HepG2 (cell line): ENCODE measurements around the gene PC. TPM values are rescaled to one million over a fixed set of nuclear protein-coding genes. Genes with fewer than 3 reads are reported as not detected.
A peak's percentile ranks its signal among the peaks of the same experiment; 100 is the strongest.

Experiments
- ATF1 ChIP-seq: IDR thresholded peaks from 2 replicates; pipeline ENCODE4 v1.6.1; 2016; ENCODE audit warnings: mild to moderate bottlenecking, control low read depth
- CREM ChIP-seq, 2 experiments: sonication (generic) in 1 of 2; formaldehyde crosslinking in 1 of 2; IDR thresholded peaks; 2 replicates each; pipeline versions ENCODE4 v1.4.0 to v1.6.1; 2016 to 2020; ENCODE audit warnings: antibody characterized with exemption in 1 of 2, mild to moderate bottlenecking in 1 of 2, missing genetic modification reagents in 1 of 2
- ESRRA ChIP-seq: sonication (generic); formaldehyde crosslinking; IDR thresholded peaks from 2 replicates; pipeline ENCODE4 v1.5.1; 2020; ENCODE audit warnings: mild to moderate bottlenecking, low read depth, missing genetic modification reagents
- FOSL2 ChIP-seq: sonication (generic); formaldehyde crosslinking; IDR thresholded peaks from 2 replicates; pipeline ENCODE4 v1.4.0; 2020; ENCODE audit warnings: missing genetic modification reagents
- FOXK1 ChIP-seq: sonication (generic); formaldehyde crosslinking; IDR thresholded peaks from 2 replicates; pipeline ENCODE4 v1.4.0; 2020; ENCODE audit warnings: low read depth, missing genetic modification reagents, borderline replicate concordance
- FOXO1 ChIP-seq: sonication (generic); formaldehyde crosslinking; IDR thresholded peaks from 2 replicates; pipeline ENCODE4 v1.4.0; 2020; ENCODE audit warnings: missing genetic modification reagents
- GLI4 ChIP-seq: sonication (generic); formaldehyde crosslinking; IDR thresholded peaks from 2 replicates; pipeline ENCODE4 v1.5.1; 2020; ENCODE audit warnings: missing genetic modification reagents, mild to moderate bottlenecking, moderate library complexity, borderline replicate concordance
- IKZF4 ChIP-seq: sonication (generic); formaldehyde crosslinking; IDR thresholded peaks from 2 replicates; pipeline ENCODE4 v1.5.1; 2020; ENCODE audit warnings: borderline replicate concordance, mild to moderate bottlenecking, low read depth, missing genetic modification reagents; ENCODE audit errors: not compliant biosample characterization
- KAT8 ChIP-seq: IDR thresholded peaks from 2 replicates; pipeline ENCODE4 v1.6.1; 2016; ENCODE audit warnings: missing genetic modification reagents, missing compliant biosample characterization
- KDM4B ChIP-seq: sonication (generic); formaldehyde crosslinking; IDR thresholded peaks from 2 replicates; pipeline ENCODE4 v1.4.0; 2020; ENCODE audit warnings: missing genetic modification reagents
- MAFG ChIP-seq: sonication (generic); formaldehyde crosslinking; IDR thresholded peaks from 2 replicates; pipeline ENCODE4 v1.5.1; 2020; ENCODE audit warnings: mild to moderate bottlenecking, missing genetic modification reagents
- MAFK ChIP-seq, 2 experiments: IDR thresholded peaks in 1 of 2; conservative IDR thresholded peaks in 1 of 2; 2 replicates each; pipeline ENCODE4 v1.6.1; 2011; ENCODE audit warnings: improper control_type of control experiment in 2 of 2, low read length in 2 of 2
- MIER3 ChIP-seq: IDR thresholded peaks from 2 replicates; pipeline ENCODE4 v1.6.1; 2016; ENCODE audit warnings: missing compliant biosample characterization, borderline replicate concordance
- NFIB ChIP-seq: sonication (generic); formaldehyde crosslinking; IDR thresholded peaks from 2 replicates; pipeline ENCODE4 v1.9.0; 2021; ENCODE audit warnings: missing genetic modification reagents, mild to moderate bottlenecking, borderline replicate concordance
- SALL2 ChIP-seq: sonication (generic); formaldehyde crosslinking; IDR thresholded peaks from 2 replicates; pipeline ENCODE4 v1.8.1; 2023; ENCODE audit warnings: mild to moderate bottlenecking, missing genetic modification reagents, inconsistent platforms
- SRSF9 ChIP-seq: fragments of 200-400 bp; formaldehyde crosslinking; IDR thresholded peaks from 2 replicates; pipeline ENCODE4 v1.6.1; 2018; ENCODE audit warnings: borderline replicate concordance, mild to moderate bottlenecking, low read depth, low read length; ENCODE audit not compliant: insufficient read depth, poor library complexity, severe bottlenecking
- ZNF12 ChIP-seq: sonication (generic); formaldehyde crosslinking; IDR thresholded peaks from 2 replicates; pipeline ENCODE4 v1.5.0; 2020; ENCODE audit warnings: missing genetic modification reagents
- ZNF614 ChIP-seq: IDR thresholded peaks from 2 replicates; pipeline ENCODE4 v1.6.1; 2018; ENCODE audit warnings: missing biosample characterization, missing genetic modification reagents, inconsistent platforms, borderline replicate concordance
- ZNF768 ChIP-seq: sonication (generic); formaldehyde crosslinking; IDR thresholded peaks from 2 replicates; pipeline ENCODE4 v1.4.0; 2020; ENCODE audit warnings: missing genetic modification reagents
- polyA plus RNA-seq, 8 experiments: library from polyadenylated mRNA; depleted of rRNA in 3 of 8; stranded (reverse) in 7 of 8; unstranded in 1 of 8; fragments of >200 nt; fragmentation: Illumina TruSeq in 4 of 8; extraction: Trizol in 4 of 8; gene quantifications; 2 replicates each; pipeline versions ENCODE4 v1.2.1 to v1.2.3, GENCODE V29; 2011 to 2016; ENCODE audit warnings: low read depth in 4 of 8, missing spikeins in 1 of 8, mixed read lengths in 1 of 8; ENCODE audit not compliant: insufficient read depth in 1 of 8
- total RNA-seq, 5 experiments: library from RNA; depleted of rRNA; stranded (reverse); fragments of >200 nt; fragmentation: Illumina TruSeq; extraction: Trizol; gene quantifications; 2 replicates each; pipeline ENCODE4 v1.2.3, GENCODE V29; 2016; ENCODE audit warnings: low read depth in 1 of 5
- TF ChIP-seq, protein P1 (sequence below): sonication (generic); IDR thresholded peaks from 2 replicates; pipeline ENCODE4 v1.6.1; 2016; ENCODE audit warnings: low read depth, borderline replicate concordance
- TF ChIP-seq, protein P2 (sequence below): sonication (generic); formaldehyde crosslinking; IDR thresholded peaks from 2 replicates; pipeline ENCODE4 v1.5.0; 2020; ENCODE audit warnings: mild to moderate bottlenecking, missing genetic modification reagents, borderline replicate concordance
- TF ChIP-seq, protein P3 (sequence below): sonication (generic); formaldehyde crosslinking; IDR thresholded peaks from 2 replicates; pipeline ENCODE4 v1.4.0; 2020; ENCODE audit warnings: low read depth, mild to moderate bottlenecking, missing genetic modification reagents
- TF ChIP-seq, protein P4 (sequence below): IDR thresholded peaks from 2 replicates; pipeline ENCODE4 v1.6.1; 2016; ENCODE audit warnings: missing compliant biosample characterization, missing genetic modification reagents, borderline replicate concordance

PC gene
- total and polyA plus RNA-seq, 2 of the 13 experiments (the other 11 are each of a cell fraction or from before 2014, with no cell fraction given) = 29.0 to 39.0 TPM

DNA sequence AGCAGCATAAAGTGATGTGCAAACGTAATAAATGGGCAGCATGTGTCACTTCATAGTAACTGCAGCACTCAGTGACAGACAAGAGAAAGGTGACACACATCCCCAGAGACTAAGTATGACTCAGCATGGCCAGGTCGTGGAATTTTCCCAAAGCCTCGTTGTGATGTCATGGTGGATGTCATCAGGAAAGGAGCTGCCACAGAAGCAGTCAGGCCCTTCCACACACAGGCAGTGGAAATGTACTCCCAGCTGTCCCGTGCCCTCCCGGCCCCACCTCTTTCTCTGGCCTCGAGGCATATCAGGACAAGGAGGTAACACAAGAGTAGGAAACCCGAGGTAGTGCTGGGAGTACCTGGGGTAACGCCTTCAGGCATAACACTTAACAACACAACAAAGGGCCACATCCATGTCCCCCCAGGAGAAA, 8.1 kb downstream of the PC start (continued):
- TF ChIP-seq ZNF12 (CRISPR knock-in tag) (peak; percentile 49; the same call in 1 of the 2 replicates), MAFG (peak; percentile 79), KDM4B (CRISPR knock-in tag) (no peak), ESRRA (CRISPR knock-in tag) (no peak), ATF1 (CRISPR knock-in tag) (peak; percentile 72), ZNF614 (CRISPR knock-in tag) (peak; percentile 64; the same call in 1 of the 2 replicates), SRSF9 (no peak), FOXK1 (CRISPR knock-in tag) (0 out of 2 replicates have a peak, but pooled peaks have one; percentile 52), MIER3 (CRISPR knock-in tag) (0 out of 2 replicates have a peak, but pooled peaks have one; percentile 29), FOSL2 (peak; percentile 96), CREM (IDR thresholded peaks at IDR 0.05) (peak; percentile 70; the same call in 1 of the 2 replicates), CREM (CRISPR knock-in tag; IDR thresholded peaks at IDR 0.05) (no peak), KAT8 (CRISPR knock-in tag) (0 out of 2 replicates have a peak, but pooled peaks have one; percentile 22), NFIB (no peak), FOXO1 (CRISPR knock-in tag) (no peak), GLI4 (no peak), IKZF4 (CRISPR knock-in tag) (no peak), SALL2 (no peak), MAFK (conservative IDR thresholded peaks at IDR 0.05 in 1 of 2, IDR thresholded peaks at IDR 0.05 in 1 of 2; ENCODE audit: low read length in 2 of 2) (peak; percentile 70 to 92), ZNF768 (no peak)
- TF ChIP-seq, protein P1, sequence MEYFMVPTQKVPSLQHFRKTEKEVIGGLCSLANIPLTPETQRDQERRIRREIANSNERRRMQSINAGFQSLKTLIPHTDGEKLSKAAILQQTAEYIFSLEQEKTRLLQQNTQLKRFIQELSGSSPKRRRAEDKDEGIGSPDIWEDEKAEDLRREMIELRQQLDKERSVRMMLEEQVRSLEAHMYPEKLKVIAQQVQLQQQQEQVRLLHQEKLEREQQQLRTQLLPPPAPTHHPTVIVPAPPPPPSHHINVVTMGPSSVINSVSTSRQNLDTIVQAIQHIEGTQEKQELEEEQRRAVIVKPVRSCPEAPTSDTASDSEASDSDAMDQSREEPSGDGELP = no peak; the same call in 1 of the 2 replicates
- TF ChIP-seq, protein P2, sequence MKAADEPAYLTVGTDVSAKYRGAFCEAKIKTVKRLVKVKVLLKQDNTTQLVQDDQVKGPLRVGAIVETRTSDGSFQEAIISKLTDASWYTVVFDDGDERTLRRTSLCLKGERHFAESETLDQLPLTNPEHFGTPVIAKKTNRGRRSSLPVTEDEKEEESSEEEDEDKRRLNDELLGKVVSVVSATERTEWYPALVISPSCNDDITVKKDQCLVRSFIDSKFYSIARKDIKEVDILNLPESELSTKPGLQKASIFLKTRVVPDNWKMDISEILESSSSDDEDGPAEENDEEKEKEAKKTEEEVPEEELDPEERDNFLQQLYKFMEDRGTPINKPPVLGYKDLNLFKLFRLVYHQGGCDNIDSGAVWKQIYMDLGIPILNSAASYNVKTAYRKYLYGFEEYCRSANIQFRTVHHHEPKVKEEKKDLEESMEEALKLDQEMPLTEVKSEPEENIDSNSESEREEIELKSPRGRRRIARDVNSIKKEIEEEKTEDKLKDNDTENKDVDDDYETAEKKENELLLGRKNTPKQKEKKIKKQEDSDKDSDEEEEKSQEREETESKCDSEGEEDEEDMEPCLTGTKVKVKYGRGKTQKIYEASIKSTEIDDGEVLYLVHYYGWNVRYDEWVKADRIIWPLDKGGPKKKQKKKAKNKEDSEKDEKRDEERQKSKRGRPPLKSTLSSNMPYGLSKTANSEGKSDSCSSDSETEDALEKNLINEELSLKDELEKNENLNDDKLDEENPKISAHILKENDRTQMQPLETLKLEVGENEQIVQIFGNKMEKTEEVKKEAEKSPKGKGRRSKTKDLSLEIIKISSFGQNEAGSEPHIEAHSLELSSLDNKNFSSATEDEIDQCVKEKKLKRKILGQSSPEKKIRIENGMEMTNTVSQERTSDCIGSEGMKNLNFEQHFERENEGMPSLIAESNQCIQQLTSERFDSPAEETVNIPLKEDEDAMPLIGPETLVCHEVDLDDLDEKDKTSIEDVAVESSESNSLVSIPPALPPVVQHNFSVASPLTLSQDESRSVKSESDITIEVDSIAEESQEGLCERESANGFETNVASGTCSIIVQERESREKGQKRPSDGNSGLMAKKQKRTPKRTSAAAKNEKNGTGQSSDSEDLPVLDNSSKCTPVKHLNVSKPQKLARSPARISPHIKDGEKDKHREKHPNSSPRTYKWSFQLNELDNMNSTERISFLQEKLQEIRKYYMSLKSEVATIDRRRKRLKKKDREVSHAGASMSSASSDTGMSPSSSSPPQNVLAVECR (CRISPR knock-in tag) = peak; percentile 17; the same call in 1 of the 2 replicates
- TF ChIP-seq, protein P3, sequence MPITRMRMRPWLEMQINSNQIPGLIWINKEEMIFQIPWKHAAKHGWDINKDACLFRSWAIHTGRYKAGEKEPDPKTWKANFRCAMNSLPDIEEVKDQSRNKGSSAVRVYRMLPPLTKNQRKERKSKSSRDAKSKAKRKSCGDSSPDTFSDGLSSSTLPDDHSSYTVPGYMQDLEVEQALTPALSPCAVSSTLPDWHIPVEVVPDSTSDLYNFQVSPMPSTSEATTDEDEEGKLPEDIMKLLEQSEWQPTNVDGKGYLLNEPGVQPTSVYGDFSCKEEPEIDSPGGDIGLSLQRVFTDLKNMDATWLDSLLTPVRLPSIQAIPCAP (CRISPR knock-in tag) = no peak
- TF ChIP-seq, protein P4, sequence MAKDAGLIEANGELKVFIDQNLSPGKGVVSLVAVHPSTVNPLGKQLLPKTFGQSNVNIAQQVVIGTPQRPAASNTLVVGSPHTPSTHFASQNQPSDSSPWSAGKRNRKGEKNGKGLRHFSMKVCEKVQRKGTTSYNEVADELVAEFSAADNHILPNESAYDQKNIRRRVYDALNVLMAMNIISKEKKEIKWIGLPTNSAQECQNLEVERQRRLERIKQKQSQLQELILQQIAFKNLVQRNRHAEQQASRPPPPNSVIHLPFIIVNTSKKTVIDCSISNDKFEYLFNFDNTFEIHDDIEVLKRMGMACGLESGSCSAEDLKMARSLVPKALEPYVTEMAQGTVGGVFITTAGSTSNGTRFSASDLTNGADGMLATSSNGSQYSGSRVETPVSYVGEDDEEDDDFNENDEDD (CRISPR knock-in tag) = no peak
